ENCODE data around the gene SEC24C.

Gene SEC24C

DNA sequence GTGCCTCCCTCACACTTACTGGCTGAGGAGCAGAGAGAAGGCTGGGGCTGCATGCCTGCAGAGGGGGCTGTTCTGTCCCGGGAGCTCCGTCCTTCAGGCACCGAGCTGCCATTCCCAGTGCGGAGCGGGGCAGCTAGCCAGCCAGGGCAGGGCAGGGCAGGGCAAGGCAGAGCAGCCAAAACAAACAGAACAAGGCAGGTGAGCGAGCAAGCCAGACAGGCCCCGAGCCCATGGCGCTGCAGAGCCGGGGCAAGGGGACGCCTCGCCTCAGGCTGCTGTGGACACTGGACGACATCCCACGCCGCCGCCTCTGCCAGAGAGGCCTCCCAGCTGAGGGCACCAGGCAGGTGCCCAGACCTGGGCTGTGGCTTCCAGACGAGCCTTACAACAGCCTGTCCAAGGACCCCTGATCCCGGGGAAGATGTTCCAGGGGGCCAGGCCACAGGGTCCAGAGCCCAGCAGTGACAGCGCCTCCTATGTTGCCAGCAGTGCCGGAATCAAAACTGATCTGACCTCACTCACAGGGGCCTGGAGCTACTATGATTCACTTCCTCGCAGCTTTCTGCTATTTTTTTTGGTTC is 75.4 kb downstream of the SEC24C start:
- H3K27ac ChIP-seq, result peak overlapping the region; percentile 72
- TF ChIP-seq, protein P1, sequence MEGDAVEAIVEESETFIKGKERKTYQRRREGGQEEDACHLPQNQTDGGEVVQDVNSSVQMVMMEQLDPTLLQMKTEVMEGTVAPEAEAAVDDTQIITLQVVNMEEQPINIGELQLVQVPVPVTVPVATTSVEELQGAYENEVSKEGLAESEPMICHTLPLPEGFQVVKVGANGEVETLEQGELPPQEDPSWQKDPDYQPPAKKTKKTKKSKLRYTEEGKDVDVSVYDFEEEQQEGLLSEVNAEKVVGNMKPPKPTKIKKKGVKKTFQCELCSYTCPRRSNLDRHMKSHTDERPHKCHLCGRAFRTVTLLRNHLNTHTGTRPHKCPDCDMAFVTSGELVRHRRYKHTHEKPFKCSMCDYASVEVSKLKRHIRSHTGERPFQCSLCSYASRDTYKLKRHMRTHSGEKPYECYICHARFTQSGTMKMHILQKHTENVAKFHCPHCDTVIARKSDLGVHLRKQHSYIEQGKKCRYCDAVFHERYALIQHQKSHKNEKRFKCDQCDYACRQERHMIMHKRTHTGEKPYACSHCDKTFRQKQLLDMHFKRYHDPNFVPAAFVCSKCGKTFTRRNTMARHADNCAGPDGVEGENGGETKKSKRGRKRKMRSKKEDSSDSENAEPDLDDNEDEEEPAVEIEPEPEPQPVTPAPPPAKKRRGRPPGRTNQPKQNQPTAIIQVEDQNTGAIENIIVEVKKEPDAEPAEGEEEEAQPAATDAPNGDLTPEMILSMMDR (conservative IDR thresholded peaks at IDR 0.05), result peak; percentile 69
